Left lobe of liver (tissue), 2 donors: ENCODE results near the gene TMEM266. TPM values are rescaled to one million over a fixed set of nuclear protein-coding genes. Genes with fewer than 3 reads are reported as not detected.

Experiments used
- ATAC-seq: fragments of 200-7000 bp; cut with Tn5 transposase; one replicate; pipeline ENCODE4 v1.9.1; 2020; ENCODE audit warnings: mild to moderate bottlenecking, moderate library complexity
- DNase-seq: peaks from one replicate; pipeline ENCODE4 v3.0.0-alpha.2; 2020; ENCODE audit warnings: low spot score
- total RNA-seq: library from RNA; stranded (reverse); gene quantifications from one replicate; pipeline ENCODE4 v1.2.1, GENCODE V29; 2021
- donor health status: DM: no; HTN: no; CAD: no; lungs with moderate emphysema.
- donor health status: DM: no; HTN: yes; CAD: no.

TMEM266 gene
- total RNA-seq, 1 donor from 2014 or later, result not detected

- ATAC-seq (peak; percentile 45), DNase-seq (no peak)
These were observed 139.6 kb downstream of the TMEM266 start for GRCh38 chr15:76199106-76200082.

- ATAC-seq (no peak), DNase-seq (no peak)
These were observed 140.3 kb downstream of the TMEM266 start for GRCh38 chr15:76200083-76200465.

GRCh38 chr15:76200641-76201105 lies 140.9 kb downstream of the TMEM266 start:
- DNase-seq (no peak), ATAC-seq (no peak)

GRCh38 chr15:76201536-76202255 lies 141.9 kb downstream of the TMEM266 start:
- DNase-seq, result no peak
- ATAC-seq, result no peak

- DNase-seq, result no peak
- ATAC-seq, result no peak
These were observed 143.7 kb downstream of the TMEM266 start for GRCh38 chr15:76203346-76204108.

- ATAC-seq, result no peak
- DNase-seq, result no peak
These were observed 144.5 kb downstream of the TMEM266 start for GRCh38 chr15:76204109-76204845.

DNA sequence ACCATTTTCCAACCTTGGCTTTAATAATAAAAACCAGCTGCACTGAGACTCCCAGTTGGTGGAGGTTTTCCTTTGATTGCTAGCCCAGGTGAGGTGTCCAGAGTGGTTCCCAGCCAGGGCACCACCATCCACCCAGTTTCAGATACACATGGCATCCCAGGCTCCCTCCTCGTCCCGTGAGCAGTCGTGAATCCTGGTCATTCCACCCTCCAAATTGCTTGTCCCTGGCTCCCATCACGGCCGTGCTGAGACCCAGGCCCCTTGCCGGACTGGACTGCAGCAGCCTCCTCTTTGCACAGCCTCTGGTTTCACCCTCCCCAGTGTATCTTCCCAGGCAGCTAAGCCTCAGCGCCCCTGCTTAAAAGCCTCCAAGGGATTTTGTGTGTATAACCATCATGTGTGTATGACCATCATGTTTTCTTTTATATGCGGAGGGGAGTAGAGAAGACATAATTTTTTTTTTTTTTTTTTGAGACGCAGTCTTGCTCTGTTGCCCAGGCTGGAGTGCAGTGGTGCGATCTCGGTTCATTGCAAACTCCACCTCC lies 145.2 kb downstream of the TMEM266 start:
- no peak for ATAC-seq
- DNase-seq, result no peak

DNA sequence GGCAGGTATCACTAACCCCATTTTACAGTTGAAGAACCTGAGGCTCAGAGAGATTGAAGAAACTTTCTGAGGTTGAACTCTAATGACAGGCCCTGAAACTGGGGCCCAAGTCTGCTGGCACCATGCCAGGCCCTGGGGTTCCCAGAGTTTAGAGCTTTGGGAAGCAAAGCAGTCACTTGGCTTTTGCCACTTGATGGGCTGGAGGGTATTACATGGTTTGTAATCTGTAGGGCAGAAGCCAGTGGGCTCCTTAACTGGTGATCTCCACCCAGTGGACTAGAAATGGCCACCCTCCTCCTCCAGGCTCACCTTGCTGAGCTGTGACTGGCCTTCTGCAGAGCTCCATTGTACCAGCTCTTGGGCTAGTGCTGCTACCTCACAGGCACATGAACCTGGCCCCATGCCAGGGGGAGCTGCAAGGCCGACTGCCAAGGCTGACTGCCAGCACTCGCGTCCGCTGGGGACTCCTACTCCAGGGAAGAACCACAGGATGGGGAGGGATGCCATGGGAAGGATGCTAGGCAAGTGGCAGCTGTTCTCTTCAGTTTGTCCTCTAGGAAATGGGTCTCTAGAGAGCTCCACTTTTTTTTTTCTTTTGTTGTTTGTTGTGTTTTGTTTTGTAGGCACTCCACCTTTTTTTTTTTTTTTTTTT lies 146.7 kb downstream of the TMEM266 start:
- peak; percentile 80 for ATAC-seq
- DNase-seq, result peak; percentile 88

- DNase-seq, result no peak
- no peak for ATAC-seq
These were observed 148.4 kb downstream of the TMEM266 start for GRCh38 chr15:76208084-76208785.

DNA sequence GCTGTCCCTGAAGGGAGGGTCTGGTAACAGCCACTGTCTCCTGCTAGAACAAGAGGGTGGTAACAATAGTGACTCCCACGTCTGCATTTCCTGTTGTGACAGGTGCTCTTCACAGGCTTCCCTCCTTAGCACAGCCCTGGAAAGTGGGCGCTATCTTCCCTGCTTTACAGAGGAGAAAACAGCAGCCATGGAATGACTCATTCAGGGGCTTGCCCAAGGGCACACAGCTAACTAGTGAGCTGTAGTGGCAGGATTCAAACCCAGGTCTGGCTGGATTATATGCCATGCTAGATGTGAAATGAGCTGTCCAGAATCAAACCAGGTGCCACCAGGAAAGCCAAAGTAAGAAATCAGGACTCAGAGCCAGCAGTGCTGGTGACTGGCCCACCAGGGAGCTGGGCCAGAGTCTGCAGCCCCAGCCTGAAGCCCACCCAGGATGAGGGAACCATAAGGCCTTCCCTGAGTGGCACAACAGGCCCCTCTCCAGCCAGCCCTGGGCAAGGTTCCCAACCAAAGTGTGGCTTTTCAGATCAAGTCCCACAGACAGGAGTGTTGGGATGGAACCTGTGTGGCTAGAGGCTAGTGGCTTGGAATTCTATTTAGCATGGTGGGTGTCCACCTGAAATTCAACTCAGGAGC lies 149.1 kb downstream of the TMEM266 start:
- DNase-seq (no peak), ATAC-seq (no peak)

GRCh38 chr15:76209523-76209922 lies 149.7 kb downstream of the TMEM266 start:
- no peak for DNase-seq
- no peak for ATAC-seq

- DNase-seq (no peak), ATAC-seq (no peak)
These were observed 150.2 kb downstream of the TMEM266 start for GRCh38 chr15:76209942-76210341.

GRCh38 chr15:76215634-76216033 lies 155.8 kb downstream of the TMEM266 start:
- ATAC-seq, result no peak
- no peak for DNase-seq

DNA sequence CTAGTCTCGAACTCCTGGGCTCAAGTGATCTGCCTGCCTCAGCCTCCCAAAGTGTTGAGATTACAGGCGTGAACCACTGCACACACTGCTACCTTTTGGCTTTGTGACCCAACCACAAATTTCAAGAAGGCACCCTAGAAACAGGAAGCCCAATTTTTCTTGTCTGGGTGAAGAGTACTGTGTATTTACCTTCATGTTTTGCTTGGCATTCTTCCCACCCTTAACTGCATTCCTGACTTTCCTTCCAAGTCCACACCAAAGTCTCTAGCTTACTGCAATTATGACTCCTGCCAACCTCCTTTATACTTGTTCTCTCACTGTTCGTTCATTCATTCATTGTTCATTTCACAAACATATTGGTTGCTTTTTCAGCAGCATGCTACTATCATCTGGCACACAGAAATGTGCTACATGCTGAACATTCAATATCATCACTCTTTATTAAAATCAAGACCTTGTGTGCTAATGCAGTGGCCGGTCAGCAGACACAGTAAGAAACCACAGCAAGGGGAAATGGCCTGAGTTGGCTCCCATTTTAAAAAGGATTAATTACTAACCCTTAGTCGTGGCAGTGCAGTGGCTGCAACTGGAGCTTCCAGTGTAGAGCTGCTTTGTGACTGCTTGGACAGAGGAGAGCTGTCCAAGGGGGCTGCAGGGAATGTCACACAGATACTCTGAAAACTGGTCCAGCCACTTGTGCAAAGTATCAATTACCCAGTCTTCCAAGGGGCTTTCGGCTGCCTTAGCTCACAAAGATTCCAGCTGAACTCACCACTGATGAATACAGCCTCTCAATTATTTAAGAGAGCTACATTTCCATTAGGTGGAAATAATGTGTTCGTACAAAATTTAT lies 157.5 kb downstream of the TMEM266 start:
- DNase-seq, result no peak

DNA sequence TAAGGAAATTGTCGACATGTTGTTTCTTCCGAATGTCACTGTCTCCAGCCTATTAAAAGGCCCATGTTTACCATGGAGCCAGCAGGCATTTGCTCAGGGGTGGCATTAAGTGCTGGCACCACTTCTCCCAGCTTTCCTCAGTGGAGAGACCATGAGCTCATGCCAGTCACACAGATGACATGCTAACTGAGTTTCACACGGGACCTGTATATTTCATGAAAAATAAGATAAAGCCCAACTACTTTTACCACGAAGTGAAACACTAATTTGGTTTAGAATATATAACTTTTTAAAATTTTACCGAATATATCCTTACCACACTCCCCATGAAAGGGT lies 158.1 kb downstream of the TMEM266 start:
- DNase-seq, result no peak
- no peak for ATAC-seq

More for the DNA sequence above, 157.5 kb downstream of the TMEM266 start:
- no peak for ATAC-seq

GRCh38 chr15:76221085-76221767 lies 161.4 kb downstream of the TMEM266 start:
- ATAC-seq (no peak), DNase-seq (no peak)

DNA sequence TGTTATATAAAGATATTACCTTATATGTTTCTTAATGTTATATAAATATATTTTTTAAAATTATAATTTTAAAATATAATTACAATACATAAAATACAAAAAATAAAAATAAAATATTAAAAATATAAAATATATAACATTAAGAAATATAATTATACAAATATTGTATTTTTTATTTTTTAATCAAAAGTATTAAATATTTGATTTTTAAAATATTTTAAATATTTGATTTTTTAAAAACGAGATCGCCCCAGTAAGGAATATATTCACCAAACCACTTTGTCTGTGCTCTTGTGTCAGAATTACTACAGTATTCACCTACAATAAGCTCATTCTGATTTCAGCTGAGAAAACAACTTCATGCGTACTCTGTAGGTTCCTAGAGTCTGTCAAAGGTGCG lies 162.4 kb downstream of the TMEM266 start:
- DNase-seq, result no peak
- ATAC-seq, result no peak
